GM20000 (cell line): ENCODE results near the gene ZNF800.

Source experiments
- DNase-seq: peaks from one replicate; pipeline ENCODE4 v3.0.0; 2012; ENCODE audit warnings: low spot score
- TF ChIP-seq, protein P1 (sequence below): IDR thresholded peaks from 2 replicates; pipeline ENCODE4 v1.5.1; 2012; ENCODE audit warnings: mild to moderate bottlenecking, control low read depth; ENCODE audit errors: extremely low read depth, missing control alignments

The ZNF800 gene

DNA sequence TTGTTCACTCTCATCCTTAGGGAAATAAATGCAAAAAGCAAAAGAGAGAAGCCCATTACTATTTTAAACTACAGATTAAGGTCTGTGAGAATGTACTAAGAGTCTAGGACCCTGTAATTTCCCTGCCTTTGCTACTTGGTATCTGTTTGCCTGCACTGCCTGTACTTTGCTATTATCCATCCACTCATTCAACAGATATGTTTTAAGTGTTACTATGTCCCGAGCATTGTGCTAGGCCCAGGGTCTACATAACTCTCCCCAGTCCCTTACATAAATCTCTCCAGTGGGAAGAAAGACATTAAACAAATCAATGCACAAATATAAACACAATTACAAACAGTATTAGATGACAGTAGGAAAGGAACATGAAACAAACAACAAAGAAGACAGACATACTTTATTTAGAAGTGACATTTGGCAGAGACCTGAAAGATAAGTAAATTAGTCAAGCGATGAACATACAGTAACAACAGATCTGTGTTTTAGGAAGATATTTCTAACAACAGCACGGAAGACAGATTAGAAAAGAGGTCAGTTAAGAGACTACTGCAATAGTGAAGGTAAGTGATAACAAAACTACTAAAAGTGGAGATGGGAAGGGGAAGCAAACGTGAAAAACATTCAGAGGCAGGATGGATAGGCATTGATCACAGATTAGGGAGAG lies 30.0 kb downstream of the ZNF800 start:
- no peak for DNase-seq
- TF ChIP-seq, protein P1, sequence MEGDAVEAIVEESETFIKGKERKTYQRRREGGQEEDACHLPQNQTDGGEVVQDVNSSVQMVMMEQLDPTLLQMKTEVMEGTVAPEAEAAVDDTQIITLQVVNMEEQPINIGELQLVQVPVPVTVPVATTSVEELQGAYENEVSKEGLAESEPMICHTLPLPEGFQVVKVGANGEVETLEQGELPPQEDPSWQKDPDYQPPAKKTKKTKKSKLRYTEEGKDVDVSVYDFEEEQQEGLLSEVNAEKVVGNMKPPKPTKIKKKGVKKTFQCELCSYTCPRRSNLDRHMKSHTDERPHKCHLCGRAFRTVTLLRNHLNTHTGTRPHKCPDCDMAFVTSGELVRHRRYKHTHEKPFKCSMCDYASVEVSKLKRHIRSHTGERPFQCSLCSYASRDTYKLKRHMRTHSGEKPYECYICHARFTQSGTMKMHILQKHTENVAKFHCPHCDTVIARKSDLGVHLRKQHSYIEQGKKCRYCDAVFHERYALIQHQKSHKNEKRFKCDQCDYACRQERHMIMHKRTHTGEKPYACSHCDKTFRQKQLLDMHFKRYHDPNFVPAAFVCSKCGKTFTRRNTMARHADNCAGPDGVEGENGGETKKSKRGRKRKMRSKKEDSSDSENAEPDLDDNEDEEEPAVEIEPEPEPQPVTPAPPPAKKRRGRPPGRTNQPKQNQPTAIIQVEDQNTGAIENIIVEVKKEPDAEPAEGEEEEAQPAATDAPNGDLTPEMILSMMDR = no peak

- TF ChIP-seq, protein P1 = no peak
- no peak for DNase-seq
Observed at GRCh38 chr7:127361736-127362135, 30.8 kb downstream of the ZNF800 start.

- DNase-seq = no peak
- TF ChIP-seq, protein P1 = no peak
Observed at GRCh38 chr7:127359011-127359410, 33.5 kb downstream of the ZNF800 start.

DNA sequence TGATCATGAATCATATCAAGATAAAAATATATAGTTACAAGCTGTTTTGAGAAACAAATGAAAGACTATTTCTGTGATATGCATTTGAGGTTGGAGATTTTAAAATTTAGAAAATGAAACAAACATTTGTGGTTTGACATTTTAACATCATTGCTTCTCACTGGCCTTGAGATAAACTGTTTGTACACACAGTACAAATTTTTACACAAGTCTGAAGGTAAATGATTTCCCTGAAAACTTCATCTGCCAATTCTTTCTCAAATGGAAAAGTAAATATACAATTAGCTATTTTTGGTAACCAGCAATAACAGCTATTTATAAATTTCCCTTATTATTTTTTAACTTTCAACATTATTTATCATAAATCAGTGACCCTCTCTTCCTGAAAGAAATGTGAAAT lies 38.6 kb downstream of the ZNF800 start:
- TF ChIP-seq, protein P1 = no peak
- DNase-seq = no peak

DNA sequence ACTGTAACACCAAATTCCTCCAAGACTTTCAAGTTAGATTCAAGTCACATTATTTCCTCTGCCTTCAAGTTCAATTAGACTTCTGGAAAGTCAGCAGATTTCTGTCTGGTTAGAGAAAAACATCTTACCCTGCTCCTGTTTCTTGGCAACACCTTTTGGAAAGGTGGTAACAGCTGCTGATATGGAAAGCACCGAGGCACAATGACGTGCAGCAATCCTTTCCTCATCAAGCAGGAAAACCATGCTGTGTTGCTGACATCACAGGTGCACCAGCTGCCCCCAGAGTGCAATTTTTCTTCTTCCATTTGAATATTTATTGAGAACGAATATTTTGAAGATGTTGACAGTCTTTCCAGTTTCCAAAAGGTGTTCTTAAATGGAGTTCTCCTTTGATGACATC lies 41.9 kb downstream of the ZNF800 start:
- TF ChIP-seq, protein P1 = no peak
- no peak for DNase-seq

DNA sequence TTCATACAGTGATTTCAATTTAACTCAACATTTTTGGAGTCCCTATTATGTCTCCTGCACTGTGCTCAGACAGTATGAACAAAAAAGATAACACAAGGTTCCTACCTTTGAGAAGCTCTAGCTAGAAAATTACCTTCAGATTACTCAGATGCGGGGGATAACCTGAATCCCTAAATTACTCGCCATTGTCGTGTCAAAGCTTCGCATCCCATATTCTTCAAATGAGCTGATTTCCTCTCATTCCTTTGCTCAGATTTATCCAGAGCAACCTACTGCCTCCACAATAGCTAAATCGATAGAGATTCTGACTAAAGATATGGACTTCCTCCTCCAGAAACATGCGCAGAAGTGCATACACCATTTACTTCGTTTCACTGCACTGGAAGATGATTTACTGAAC lies 42.6 kb downstream of the ZNF800 start:
- TF ChIP-seq, protein P1 = no peak
- DNase-seq = no peak

DNA sequence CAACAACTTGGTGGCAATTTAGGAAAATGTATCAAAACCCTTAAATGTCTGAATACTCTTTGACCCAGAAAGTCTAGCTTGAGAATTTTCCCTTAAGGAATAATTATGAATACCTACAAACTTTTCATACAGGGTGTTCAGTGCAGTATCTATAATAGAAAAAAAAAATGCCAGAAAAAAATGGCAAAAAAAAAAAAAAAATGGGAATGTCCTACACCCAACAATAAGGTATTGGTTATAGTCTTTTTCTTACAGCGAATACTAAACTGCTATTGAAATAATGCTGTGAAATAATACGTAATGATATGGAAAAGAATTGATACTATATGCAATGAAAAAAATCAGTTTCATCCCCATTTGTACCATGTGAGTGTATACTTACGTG lies 44.3 kb downstream of the ZNF800 start:
- TF ChIP-seq, protein P1 = no peak
- DNase-seq = no peak
